Trophoblast cell (in vitro differentiated cells and primary cell): ENCODE results near the gene RAB44.

Experiments used
- DNase-seq, 2 donors: peaks; one replicate each; pipeline ENCODE4 v3.0.0-alpha.2; 2016
- H2AFZ ChIP-seq: 2 replicates; pipeline ENCODE4 v1.6.1; 2013; ENCODE audit warnings: low read length, moderate library complexity, mild to moderate bottlenecking; ENCODE audit not compliant: insufficient read depth, poor library complexity
- H2AK5ac ChIP-seq: 2 replicates; pipeline ENCODE4 v1.6.1; 2013; ENCODE audit warnings: mild to moderate bottlenecking, low read length
- H2BK120ac ChIP-seq: 2 replicates; pipeline ENCODE4 v1.6.1; 2013; ENCODE audit warnings: low read length, mild to moderate bottlenecking, moderate library complexity; ENCODE audit not compliant: insufficient read depth, poor library complexity
- H2BK12ac ChIP-seq: 2 replicates; pipeline ENCODE4 v1.6.1; 2013; ENCODE audit warnings: mild to moderate bottlenecking, low read length, moderate library complexity
- H2BK5ac ChIP-seq: 2 replicates; pipeline ENCODE4 v1.6.1; 2013; ENCODE audit warnings: low read length, low read depth, moderate library complexity, mild to moderate bottlenecking; ENCODE audit not compliant: poor library complexity
- H3K14ac ChIP-seq: 2 replicates; pipeline ENCODE4 v1.6.1; 2013; ENCODE audit warnings: mild to moderate bottlenecking, low read length
- H3K18ac ChIP-seq: 2 replicates; pipeline ENCODE4 v1.6.1; 2013; ENCODE audit warnings: mild to moderate bottlenecking, low read length
- H3K23ac ChIP-seq: 2 replicates; pipeline ENCODE4 v1.6.1; 2013; ENCODE audit warnings: low read length
- H3K27ac ChIP-seq: 2 replicates; pipeline ENCODE4 v1.5.1; 2013; ENCODE audit warnings: low read depth, mild to moderate bottlenecking, inconsistent platforms, low read length, moderate library complexity
- H3K27me3 ChIP-seq: 2 replicates; pipeline ENCODE4 v1.6.1; 2013; ENCODE audit warnings: inconsistent platforms, mild to moderate bottlenecking, low read length, moderate library complexity; ENCODE audit not compliant: insufficient read depth
- H3K36me3 ChIP-seq, 2 experiments: 1 replicate in 1 of 2; 2 replicates in 1 of 2; pipeline ENCODE4 v1.6.1; 2013; ENCODE audit warnings: low read length in 2 of 2, mild to moderate bottlenecking in 2 of 2, moderate library complexity in 1 of 2; ENCODE audit not compliant: insufficient read depth in 2 of 2, control insufficient read depth in 1 of 2
- H3K4ac ChIP-seq: 2 replicates; pipeline ENCODE4 v1.6.1; 2013; ENCODE audit warnings: low read depth, mild to moderate bottlenecking, low read length, moderate library complexity
- H3K4me1 ChIP-seq, 2 experiments: 1 replicate in 1 of 2; 2 replicates in 1 of 2; pipeline ENCODE4 v1.6.1; 2013; ENCODE audit warnings: low read length in 2 of 2, mild to moderate bottlenecking in 2 of 2, moderate library complexity in 1 of 2; ENCODE audit not compliant: insufficient read depth in 2 of 2, control insufficient read depth in 1 of 2
- H3K4me2 ChIP-seq: 2 replicates; pipeline ENCODE4 v1.6.1; 2013; ENCODE audit warnings: inconsistent platforms, mild to moderate bottlenecking, low read length, moderate library complexity
- H3K4me3 ChIP-seq: 2 replicates; pipeline ENCODE4 v1.5.1; 2013; ENCODE audit warnings: mild to moderate bottlenecking, low read depth, low read length, inconsistent platforms
- H3K79me1 ChIP-seq: one replicate; pipeline ENCODE4 v1.6.1; 2013; ENCODE audit warnings: low read length
- H3K79me2 ChIP-seq: 2 replicates; pipeline ENCODE4 v1.6.1; 2013; ENCODE audit warnings: low read length, mild to moderate bottlenecking; ENCODE audit not compliant: control insufficient read depth, insufficient read depth, poor library complexity
- H3K9ac ChIP-seq: 2 replicates; pipeline ENCODE4 v1.6.1; 2013; ENCODE audit warnings: mild to moderate bottlenecking, low read length
- H3K9me3 ChIP-seq: 2 replicates; pipeline ENCODE4 v1.6.1; 2013; ENCODE audit warnings: low read depth, mild to moderate bottlenecking, control low read depth, inconsistent platforms, low read length; ENCODE audit not compliant: insufficient read depth
- H4K12ac ChIP-seq: 2 replicates; pipeline ENCODE4 v1.6.1; 2013; ENCODE audit warnings: low read depth, mild to moderate bottlenecking, low read length, moderate library complexity
- H4K8ac ChIP-seq: 2 replicates; pipeline ENCODE4 v1.6.1; 2013; ENCODE audit warnings: low read depth, mild to moderate bottlenecking, low read length, moderate library complexity
- H4K91ac ChIP-seq: one replicate; pipeline ENCODE4 v1.6.1; 2013; ENCODE audit warnings: low read depth, mild to moderate bottlenecking, low read length, moderate library complexity
- WGBS: extraction: QIAGEN DNeasy Blood & Tissue Kit; methylation state at CpG from one replicate; pipeline ENCODE4 v1.1.7; 2013; ENCODE audit warnings: missing lambda C conversion rate; ENCODE audit not compliant: insufficient read length, insufficient coverage; ENCODE audit errors: extremely low coverage; 5-methylcytosine and 5-hydroxymethylcytosine counted together

Gene RAB44

DNA sequence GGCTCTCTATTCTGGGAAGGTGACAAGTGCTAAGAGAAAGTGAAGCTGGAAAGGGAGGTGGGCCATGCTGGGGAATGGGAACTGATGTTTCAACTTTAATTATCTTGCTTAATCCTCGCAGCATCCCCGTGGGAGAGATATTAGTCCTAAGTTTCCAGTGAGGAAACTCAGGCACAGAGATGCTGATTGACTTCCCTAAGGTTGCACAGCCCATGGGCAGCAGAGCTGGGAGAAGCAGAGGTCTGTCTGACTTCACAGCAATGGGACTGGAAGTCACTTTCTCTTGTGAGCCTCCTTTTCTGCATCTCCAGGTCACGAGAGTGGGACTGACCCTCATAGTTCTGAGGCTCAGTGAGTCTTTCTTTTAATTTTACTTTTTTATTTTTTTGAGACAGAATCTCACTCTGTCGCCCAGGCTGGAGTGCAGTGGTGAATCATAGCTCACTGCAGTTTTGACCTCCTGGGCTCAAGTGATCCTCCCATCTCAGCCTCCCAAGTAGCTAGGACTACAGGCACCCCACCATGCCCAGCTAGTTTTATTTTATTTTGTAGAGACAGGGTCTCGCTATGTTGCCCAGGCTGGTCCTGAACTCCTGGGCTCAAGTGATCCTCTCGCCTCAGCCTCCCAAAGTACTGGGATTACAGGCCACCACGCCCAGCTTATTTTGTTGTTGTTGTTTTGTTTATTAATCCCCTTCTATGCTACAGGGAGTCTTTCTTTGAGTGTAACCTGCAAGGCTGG lies 2.6 kb downstream of the RAB44 start:
- H3K27ac ChIP-seq = no peak overlapping the region

GRCh38 chr6:36700831-36701230 lies 3.2 kb downstream of the RAB44 start:
- no CpG with 5 or more reads among the region's 3 CpGs for WGBS

More for the DNA sequence above, 2.6 kb downstream of the RAB44 start:
- Histone ChIP-seq H4K12ac (no peak overlapping the region), H3K4me3 (no peak overlapping the region), H3K36me3 (no peaks in the 10 kb centered on the region), H3K4me1 (no peaks in the 10 kb centered on the region), H2AK5ac (no peak overlapping the region), H4K8ac (no peak overlapping the region), H2BK120ac (no peak overlapping the region), H2BK12ac (no peak overlapping the region), H3K9ac (no peak overlapping the region), H2BK5ac (no peak overlapping the region), H3K4me2 (no peak overlapping the region), H4K91ac (no peak overlapping the region), H3K79me2 (no peaks in the 10 kb centered on the region), H3K9me3 (peaks cover 6% of the 10 kb centered on the region), H3K18ac (no peak overlapping the region), H3K23ac (no peak overlapping the region), H3K4ac (no peak overlapping the region), H3K14ac (no peak overlapping the region), H2AFZ (no peak overlapping the region), H3K79me1 (no peaks in the 10 kb centered on the region), H3K27me3 (no peaks in the 10 kb centered on the region)
- no CpG with 5 or more reads among the region's 7 CpGs for WGBS
- DNase-seq = no peak

GRCh38 chr6:36701401-36701991 lies 3.9 kb downstream of the RAB44 start:
- Histone ChIP-seq H4K8ac (no peak overlapping the region), H2AK5ac (no peak overlapping the region), H3K18ac (no peak overlapping the region), H3K4me1 (no peaks in the 10 kb centered on the region), H2BK5ac (no peak overlapping the region), H3K27ac (no peak overlapping the region), H4K91ac (no peak overlapping the region), H3K79me1 (no peaks in the 10 kb centered on the region), H3K27me3 (no peaks in the 10 kb centered on the region), H3K79me2 (no peaks in the 10 kb centered on the region), H3K23ac (no peak overlapping the region), H3K14ac (no peak overlapping the region), H3K36me3 (no peaks in the 10 kb centered on the region), H3K4ac (no peak overlapping the region), H2BK120ac (no peak overlapping the region), H3K9me3 (peaks cover 6% of the 10 kb centered on the region), H2BK12ac (no peak overlapping the region), H4K12ac (no peak overlapping the region), H3K9ac (no peak overlapping the region), H3K4me2 (no peak overlapping the region), H3K4me3 (no peak overlapping the region), H2AFZ (no peak overlapping the region)
- no peak for DNase-seq
- WGBS = no CpG with 5 or more reads among the region's 3 CpGs

More at GRCh38 chr6:36700831-36701230, 3.2 kb downstream of the RAB44 start:
- H2BK120ac ChIP-seq = no peak overlapping the region
- H3K27ac ChIP-seq = no peak overlapping the region
- H3K79me1 ChIP-seq = no peaks in the 10 kb centered on the region
- H4K91ac ChIP-seq = no peak overlapping the region
- no peak overlapping the region for H2AFZ ChIP-seq
- H2BK5ac ChIP-seq = no peak overlapping the region
- H4K8ac ChIP-seq = no peak overlapping the region
- no peaks in the 10 kb centered on the region for H3K36me3 ChIP-seq
- no peak overlapping the region for H3K9ac ChIP-seq
- H3K4me2 ChIP-seq = no peak overlapping the region
- no peaks in the 10 kb centered on the region for H3K79me2 ChIP-seq
- peaks cover 6% of the 10 kb centered on the region for H3K9me3 ChIP-seq
- DNase-seq = no peak
- no peak overlapping the region for H2BK12ac ChIP-seq
- H3K27me3 ChIP-seq = no peaks in the 10 kb centered on the region
- H3K4ac ChIP-seq = no peak overlapping the region
- H3K4me3 ChIP-seq = no peak overlapping the region
- no peak overlapping the region for H4K12ac ChIP-seq
- H3K23ac ChIP-seq = no peak overlapping the region
- H2AK5ac ChIP-seq = no peak overlapping the region
- H3K14ac ChIP-seq = no peak overlapping the region
- no peaks in the 10 kb centered on the region for H3K4me1 ChIP-seq
- no peak overlapping the region for H3K18ac ChIP-seq

DNA sequence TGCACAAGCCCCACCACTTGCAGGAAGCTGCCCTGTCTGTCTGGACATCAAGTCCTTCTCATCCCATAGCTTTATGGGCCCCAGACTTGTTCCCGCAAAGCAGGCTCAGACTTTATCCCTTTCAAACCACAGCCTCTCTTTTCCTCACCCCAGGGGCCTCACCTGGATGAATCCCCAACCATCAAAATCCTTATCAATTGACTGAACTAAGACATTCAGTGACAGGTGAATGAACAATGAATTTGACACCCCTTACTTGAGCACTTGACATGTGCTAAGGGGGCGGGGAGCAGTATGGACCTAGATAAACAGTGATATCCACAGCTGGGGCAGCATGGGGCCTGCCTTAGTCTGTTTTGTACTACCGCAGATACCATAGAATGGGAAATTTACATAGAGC lies 5.0 kb downstream of the RAB44 start:
- Histone ChIP-seq H3K9ac (no peak overlapping the region), H3K36me3 (no peaks in the 10 kb centered on the region), H3K27me3 (no peaks in the 10 kb centered on the region), H3K4me3 (no peak overlapping the region), H4K91ac (no peak overlapping the region), H4K8ac (no peak overlapping the region), H3K23ac (no peak overlapping the region), H3K4me2 (no peak overlapping the region), H2AK5ac (no peak overlapping the region), H2BK5ac (no peak overlapping the region), H3K4me1 (no peaks in the 10 kb centered on the region), H3K79me1 (no peaks in the 10 kb centered on the region), H3K9me3 (peaks cover 1% of the 10 kb centered on the region), H3K4ac (no peak overlapping the region), H2BK120ac (no peak overlapping the region), H2BK12ac (no peak overlapping the region), H3K27ac (no peak overlapping the region), H3K18ac (no peak overlapping the region), H3K79me2 (no peaks in the 10 kb centered on the region), H4K12ac (no peak overlapping the region), H2AFZ (no peak overlapping the region), H3K14ac (no peak overlapping the region)
- no CpG with 5 or more reads among the region's 3 CpGs for WGBS
- DNase-seq = no peak
